RPMI8226 (cell line): ENCODE data around the gene G2E3.

Source experiments
- DNase-seq: peaks from one replicate; pipeline ENCODE4 v3.0.0-alpha.2; 2015

The G2E3 gene

DNA sequence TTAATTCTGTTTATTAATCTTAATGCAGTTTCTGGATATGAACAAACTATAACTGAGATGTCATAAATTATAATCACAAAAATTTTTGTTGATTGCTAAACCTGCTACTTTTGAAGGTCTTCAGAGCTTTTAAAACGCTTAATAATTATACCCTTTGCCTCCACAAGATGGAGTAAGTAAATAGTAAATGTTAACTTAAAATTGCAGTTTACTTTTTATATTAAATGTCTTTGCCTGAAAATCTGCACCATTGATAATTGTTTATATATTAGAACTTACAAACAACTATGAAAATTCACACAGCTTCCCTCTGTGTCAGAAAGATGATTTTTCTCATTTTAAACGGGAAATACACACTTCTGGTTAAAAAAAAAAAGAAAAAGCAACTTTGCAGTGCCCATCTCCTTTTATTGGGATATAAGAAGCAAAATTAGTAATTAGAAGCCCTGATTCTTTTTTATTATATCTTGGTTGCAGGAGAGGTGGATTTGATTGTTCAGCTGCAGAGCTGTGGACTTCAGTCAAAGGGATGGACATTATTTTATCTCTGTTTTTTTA lies 98.7 kb downstream of the G2E3 start:
- DNase-seq = no peak

GRCh38 chr14:30658645-30659044 lies 99.7 kb downstream of the G2E3 start:
- DNase-seq = no peak

DNA sequence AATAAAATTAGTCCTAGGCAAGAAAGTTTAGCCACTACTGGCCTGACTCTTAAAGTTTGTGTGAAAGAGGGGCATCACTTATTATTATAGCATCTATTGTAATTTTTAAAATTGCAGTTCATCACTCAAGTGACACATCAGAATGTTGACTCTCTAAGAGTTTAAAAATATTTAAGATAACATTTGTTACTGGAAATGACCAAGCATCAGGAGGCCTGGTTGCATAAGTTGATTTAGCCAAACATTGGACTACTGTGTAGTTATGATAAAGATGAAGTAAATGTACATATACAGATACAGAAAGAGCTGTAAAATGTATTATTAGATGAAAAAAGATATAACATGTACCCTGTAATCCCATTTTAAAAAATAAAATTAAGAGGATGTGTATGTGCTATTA lies 110.6 kb downstream of the G2E3 start:
- no peak for DNase-seq
